Cerebellar cortex (tissue), 1 donor: ENCODE measurements around the gene SGMS1.
"Not testable (repeated sequence)": the region's sequence is repeated elsewhere in the genome, so short reads cannot be mapped to it uniquely, and the experiment has no call there.

ENCODE experiments used
- DNase-seq: peaks from one replicate; pipeline ENCODE4 v3.0.0-alpha.2; 2015; ENCODE audit warnings: low spot score

SGMS1 gene

DNA sequence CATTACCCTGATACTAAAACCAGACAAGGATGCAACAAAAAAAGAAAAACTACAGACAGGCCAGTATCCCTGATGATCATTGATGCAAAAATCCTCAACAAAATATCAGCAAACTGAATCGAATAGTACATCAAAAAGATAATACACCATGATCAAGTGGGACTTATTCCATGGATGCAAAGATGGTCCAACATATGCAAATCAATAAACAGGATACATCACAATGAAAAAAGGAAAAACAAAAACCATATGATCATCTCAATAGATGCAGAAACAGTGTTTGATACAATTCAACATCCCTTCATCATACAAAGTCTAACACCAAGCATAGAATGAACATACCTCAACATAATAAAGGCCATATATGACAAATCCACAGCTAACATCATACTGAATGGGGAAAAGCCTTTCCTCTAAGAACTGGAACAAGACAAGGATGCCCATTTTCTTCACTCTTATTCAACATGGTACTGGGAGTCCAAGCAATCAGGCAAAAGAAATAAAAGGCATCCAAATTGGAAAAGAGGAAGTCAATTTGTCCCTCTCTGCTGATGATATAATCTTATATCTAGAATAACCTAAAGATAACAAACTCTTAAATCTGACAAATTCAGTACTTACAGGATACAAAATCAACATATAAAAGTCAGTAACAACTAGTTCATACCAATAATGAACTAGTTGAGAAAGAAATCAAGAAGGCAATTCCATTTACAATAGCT is 323.6 kb downstream of the SGMS1 start:
- no peak for DNase-seq

DNA sequence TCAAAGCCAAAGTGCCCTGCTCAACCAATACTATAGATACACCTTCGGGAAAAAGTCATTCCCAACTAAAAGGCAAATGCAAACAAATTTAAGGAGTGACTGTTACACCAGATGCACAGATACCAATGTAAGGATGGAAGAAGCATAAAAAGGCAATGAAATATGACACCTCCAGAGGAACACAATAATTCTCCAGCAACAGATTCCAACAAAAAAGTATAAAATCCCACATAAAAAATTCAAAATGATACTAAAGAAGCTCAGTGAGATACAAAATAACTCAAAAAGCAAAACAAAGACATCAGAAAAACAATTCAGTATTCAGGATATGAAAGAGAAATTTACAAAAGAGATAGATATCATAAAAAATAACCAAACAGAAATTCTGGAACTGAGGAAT is 328.4 kb downstream of the SGMS1 start:
- DNase-seq: no peak

DNA sequence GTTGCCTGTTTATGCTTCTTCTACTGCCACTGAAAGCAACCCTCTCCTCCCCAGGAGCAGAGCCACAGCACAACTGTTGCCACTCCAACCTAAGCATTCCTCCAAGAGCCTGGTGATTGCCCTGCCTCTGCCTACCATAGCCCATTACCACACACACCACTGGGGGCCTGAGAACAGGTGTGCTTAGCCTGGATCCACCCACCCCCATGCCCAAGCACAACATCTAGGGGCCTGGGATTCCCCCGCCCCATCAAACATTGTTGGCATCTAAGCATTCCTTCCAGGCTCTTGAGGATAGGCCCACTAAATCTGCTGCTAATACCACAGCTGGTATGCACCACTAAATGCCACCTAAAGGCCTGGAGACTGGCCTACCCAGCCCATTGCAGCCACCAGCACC is 329.2 kb downstream of the SGMS1 start:
- DNase-seq: no peak

DNA sequence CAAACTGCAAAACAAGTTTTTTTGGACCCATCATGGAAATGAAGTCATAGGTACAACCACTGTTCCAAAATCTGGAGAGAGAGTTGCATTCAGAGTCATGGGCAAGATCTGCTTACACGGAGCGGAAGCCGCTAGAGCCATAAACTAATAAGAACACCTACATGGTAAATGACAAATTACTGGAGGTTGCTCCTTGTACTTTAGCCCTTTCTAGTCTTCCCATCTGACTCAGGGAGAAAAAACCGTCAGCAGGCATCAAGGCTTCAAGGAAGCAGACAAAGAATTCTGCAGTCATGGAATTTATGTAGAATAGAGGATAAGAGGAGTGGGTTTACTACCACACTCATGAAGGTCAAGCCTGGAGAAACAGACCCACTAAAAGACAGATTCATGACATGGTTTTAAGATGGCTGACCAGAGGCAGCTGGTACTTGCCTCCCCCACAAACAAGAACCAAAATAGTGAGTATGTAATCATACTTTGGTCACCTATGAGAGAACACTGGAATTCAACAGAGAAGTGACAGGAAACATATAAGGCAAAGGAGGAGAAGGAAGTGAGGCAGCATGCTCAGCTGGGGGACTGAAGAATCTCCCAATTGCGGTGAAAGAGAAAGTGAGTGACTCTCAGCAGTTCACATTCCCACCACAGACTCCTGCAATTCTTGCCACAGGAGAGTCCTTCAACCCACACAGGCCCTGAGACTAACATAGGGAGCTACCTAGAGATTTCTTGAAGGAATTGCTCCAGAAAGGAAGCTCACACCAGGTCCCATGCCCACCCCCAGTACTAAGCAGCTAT is 330.0 kb downstream of the SGMS1 start:
- no peak for DNase-seq

DNA sequence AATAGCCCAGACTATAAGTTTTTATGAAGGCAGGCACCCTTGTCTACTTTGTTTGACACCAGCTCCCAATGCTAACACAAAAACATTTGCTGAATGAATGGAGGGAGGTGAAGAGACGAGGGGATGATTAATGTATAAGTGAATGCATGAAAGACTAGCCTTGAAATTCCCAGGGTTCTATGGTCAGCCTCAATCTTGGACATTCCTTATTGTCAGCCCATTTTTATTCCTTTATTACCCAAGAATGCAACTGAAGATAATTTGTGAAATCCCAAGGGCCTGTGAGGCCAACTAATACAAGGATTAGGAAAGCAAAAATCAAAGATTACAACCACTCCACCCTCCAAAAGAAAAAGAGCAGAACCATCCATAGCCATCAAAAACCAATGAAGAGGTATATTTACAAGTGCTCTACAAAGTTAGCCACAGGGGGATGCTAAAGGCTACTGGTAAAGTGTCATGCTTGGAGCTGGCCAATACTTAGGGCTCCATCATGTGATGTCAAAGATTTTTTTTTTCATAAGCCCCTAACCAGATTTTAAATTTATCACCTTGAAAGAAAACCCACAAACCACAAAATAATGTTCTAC is 332.4 kb downstream of the SGMS1 start:
- DNase-seq: no peak

DNA sequence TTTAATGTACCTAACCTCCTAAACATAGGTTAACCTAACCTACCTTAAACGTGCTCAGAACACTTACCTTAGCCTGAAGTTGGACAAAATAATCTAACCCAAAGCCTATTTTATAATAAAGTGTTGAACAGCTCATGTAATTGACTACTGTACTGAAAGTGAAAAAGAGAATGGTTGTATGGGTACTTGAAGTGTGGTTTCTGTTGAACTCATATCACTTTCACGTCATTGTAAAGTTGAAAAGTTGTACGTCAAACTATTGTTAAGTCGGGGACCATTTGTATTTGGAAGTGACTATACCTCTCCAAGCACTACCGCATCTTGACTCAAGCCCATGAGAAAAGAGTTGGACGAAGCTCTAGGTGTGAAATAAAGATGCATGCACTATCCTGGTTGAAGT is 334.6 kb downstream of the SGMS1 start:
- DNase-seq: no peak

DNA sequence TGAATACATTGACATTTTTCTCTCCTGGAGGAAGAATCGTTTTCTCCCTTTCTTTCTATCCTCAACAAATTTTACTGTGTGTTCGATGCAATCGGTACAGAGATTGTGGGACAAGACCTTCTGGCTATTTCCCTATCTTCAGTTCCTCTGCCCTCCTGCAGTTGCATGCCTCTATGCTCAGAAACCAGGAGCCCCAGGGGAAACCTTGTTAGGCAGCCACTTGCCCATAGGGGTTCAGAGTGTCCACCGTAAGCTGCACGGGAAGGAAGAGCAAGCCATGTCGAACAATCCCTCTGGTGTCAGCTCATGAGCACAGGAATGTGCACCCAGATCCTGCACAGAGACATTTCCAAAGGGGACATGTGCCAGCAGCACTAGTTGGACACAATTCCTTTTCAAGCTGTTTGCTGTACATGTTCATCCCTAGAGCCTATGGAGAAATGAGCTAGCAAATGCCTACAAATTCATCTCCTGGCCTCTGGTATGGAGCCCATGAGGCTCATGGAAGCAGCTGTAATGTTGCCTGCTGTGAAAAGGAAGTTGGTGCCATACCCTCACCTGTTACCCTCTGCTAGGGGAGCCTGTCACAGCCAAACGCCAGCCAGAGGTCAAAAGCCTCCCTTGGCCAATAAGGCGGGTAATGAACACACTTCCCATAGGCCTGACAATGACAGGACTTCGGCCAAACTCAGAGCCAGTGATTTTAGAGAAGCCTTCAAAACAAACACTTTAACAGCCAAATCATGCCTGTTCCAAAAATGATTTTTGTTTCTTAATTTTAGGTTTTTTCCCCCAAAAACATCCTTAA is 336.6 kb downstream of the SGMS1 start:
- peak; percentile 11 for DNase-seq

DNA sequence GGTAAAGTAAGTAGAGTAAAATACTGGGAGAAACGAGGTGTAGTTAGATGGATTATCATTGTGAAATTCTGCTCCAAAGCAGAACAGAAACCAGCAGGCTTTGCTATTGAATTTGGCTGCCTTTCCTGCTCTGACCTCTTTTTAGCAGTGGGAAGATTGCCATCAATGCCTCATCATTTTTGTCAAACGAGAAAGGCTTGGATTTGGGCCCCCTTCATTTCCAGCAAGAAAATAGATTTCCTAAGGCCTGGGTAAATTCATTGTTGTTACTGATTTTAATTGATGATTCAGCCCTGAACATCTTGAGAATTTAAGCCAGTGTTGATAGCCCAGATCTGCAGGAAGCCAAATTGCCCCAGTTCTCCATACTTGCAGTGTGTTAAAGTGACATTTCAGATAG is 337.2 kb downstream of the SGMS1 start:
- peak; percentile 19 for DNase-seq

DNA sequence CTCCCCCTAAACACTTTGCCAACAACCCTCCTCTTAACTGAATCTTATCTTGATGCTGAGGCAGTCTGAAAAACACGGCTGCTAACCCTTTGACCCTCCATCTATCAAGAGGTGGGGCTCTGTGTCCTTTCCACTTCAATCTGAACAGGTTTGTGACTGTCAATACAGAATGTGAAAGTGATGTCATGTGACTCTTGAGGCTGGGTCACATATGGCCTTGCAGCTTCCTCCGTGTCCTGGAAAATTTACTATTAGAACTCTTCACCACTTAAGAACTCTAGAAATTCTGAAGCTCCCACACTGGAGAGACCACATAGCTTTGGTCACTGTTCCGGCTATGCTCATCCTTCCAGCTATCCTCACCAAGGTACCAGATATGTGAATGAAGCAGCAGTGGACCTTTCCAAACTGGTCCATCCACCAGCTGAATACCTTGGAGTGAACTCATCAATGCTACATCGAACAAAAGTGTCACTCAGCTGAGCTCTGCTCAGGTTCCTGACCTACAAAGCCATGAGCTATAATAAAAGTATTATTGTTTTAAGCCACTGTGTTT is 341.7 kb downstream of the SGMS1 start:
- no peak for DNase-seq

DNA sequence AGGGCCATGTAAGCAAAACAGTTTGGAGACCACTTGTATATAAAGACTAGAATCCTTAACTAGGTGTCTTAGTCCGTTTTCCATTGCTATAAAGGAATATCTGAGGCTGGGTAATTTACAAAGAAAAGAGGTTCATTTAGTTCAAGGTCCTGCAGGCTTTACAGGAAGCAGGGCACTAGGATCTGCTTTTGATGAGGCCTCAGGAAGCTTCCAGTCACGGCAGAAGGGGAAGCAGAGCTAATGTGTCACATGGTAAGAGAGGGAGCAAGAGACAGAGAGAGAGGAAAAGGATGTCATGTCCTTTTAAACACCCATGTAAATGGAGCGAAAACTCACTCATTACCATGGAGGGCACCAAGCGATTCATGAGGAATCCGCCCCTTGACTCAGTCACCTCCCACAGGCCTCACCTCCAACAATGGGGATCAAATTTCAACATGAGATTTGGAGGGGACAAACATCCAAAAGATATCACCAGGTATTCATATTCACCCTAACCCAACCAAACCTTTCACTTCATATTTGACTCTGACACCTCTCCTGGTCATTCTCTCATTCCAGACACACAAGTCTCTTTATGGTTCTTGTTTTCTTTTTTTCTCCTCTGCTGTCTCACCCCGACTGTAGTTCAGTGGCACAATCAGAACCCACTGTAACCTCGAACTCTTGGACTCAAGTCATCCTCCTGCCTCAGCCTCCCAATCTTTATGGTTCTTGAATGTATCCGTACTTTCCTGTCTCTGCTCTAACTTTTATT is 342.4 kb downstream of the SGMS1 start:
- no peak for DNase-seq

DNA sequence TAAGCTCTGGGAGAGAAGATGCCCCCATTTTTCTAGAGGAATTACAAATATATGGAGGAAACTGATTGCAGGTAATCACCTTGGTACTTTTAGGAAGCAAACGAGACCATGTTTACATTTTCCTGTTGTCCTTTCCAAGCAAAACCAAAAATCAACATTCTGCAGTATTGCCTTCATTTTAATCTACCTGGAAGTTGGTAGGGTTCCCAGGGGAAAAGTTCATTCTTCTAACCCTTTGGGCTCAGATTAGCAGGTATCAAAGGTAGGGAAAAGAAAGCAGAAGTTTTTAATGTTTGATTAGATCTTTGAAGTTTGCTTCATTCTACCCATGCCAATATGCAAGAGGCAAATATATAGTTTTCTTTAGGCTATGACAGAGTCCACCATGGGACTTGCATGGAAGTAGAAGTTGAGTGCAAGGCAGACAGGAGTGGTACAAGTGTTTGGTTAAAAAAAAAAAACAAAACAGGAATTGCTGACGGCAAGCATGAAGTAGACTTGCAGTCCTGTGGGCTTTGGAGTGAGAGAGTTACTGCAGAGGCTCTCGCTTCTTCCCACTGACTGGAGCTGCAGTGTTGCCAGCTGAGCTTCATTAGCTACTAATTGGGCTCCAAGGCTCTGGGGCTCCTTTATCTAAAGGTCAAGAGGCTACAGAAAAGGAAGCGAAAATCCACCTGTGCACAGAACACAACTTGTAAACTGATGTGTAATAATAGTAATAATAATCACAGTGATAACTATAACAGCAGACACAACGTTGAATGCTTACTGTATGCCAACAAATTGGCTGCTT is 343.5 kb downstream of the SGMS1 start:
- no peak for DNase-seq

DNA sequence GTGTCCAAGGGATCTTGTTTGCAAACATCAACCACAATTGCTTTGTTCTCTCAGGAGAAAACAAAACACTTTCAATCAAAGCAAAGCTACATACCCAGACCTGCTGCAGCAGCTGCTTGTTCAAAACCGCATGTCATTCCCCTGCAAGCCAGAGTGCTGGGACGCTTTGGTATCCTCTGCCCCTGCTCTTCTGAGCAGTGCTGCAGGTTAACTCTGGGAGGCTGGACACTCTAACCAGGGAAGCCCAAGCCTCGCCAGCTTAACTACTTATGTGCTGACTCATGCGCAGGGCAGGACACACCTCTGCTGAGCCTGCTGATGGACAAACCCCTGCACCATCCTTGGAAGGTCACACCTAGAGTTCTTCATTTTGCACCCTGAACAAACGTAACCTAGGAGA is 344.3 kb downstream of the SGMS1 start:
- DNase-seq: no peak

DNA sequence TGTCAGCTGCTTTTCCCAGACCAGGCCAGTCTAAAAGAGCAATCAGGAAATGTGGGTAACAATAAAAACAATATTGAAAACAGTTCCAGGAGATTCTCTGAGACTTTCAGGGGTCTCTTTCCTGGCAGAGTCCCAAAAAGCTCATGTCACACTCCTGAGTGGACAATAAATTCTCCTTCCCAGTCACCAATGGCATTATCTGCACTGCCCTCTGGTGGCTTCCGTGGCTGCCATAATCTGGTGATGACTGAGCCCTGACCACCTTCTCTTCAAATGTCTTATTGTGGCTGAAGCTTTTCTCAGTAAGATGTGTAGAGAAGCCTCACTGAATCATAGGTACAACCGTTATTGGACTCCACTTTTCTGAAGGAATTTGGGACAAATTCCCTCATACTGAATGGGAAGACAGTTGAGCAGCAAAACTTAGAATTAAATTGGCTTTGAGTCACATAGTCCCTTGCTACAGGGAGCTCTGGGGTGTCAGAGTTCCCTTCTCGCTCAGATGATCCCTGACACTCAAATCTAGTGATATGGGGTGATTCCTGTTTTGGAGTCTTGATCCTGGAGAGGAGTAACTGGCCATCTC is 348.0 kb downstream of the SGMS1 start:
- DNase-seq: peak; percentile 37

DNA sequence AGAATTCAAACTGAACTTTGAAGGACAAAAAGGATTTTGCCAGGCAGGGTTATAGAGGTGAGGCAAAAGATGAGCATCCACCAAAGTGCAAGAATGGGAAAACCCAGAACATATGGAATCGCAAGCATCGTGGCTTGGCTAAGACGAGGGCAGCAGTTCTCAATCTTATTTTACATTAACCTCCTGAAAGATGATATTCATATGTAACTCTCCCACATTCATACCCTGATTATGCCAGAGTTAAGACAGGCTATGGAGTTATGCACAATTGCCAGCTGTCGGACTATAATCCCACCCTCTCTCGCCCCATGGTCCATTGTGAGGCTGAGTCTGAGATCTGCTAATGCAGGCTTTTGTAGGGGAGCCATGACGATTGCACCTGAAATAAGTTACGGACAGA is 351.2 kb downstream of the SGMS1 start:
- no peak for DNase-seq

DNA sequence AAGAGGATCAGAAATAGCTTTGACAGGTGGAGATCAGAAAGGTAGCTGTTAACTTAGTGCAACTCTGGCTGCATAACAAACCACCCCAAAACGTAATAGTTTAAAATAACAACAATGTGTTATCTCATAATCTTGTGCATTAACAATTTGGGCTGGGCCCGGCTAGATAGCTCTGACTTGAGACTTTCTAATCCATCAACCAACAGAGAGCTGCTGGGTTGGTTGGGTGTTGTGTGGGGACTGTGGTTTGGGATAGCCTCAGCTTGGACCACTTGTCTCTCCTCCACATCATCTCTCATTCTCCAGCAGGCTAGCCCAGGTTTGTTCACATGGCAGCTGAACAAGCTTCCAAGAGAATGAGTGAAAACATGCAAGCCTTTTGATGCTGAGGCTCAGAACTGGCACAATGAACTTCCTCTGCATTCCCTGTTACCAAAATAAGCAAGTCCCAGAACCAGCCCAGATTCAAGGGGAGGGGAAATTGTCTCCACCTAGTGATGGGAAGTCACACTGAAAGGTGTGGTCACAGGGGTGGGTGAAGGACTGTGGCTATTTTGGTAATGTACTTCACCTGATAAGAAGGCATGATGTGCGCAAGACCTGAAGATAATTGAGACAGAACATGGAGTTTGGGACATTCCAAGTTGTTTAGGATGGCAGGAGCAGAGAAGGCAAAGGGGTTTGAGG is 352.0 kb downstream of the SGMS1 start:
- DNase-seq: no peak

DNA sequence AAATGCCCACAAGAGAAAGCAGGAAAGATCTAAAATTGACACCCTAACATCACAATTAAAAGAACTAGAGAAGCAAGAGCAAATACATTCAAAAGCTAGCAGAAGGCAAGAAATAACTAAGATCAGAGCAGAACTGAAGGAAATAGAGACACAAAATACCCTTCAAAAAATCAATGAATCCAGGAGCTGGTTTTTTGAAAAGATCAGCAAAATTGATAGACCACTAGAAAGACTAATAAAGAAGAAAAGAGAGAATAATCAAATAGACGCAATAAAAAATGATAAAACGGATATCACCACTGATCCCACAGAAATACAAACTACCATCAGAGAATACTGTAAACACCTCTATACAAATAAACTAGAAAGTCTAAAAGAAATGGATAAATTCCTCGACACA is 355.9 kb downstream of the SGMS1 start:
- DNase-seq: not testable (repeated sequence)

DNA sequence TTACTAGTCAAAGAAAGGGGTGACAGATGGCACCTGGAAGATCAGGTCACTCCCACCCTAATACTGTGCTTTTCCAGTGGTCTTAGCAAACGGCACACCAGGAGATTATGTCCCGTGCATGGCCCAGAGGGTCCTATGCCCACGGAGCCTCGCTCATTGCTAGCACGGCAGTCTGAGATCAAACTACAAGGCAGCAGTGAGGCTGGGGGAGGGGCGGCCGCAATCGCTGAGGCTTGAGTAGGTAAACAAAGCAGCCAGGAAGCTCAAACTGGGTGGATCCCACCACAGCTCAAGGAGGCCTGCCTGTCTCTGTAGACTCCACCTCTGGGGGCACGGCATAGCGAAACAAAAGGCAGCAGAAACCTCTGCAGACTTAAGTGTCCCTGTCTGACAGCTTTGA is 361.1 kb downstream of the SGMS1 start:
- not testable (repeated sequence) for DNase-seq

DNA sequence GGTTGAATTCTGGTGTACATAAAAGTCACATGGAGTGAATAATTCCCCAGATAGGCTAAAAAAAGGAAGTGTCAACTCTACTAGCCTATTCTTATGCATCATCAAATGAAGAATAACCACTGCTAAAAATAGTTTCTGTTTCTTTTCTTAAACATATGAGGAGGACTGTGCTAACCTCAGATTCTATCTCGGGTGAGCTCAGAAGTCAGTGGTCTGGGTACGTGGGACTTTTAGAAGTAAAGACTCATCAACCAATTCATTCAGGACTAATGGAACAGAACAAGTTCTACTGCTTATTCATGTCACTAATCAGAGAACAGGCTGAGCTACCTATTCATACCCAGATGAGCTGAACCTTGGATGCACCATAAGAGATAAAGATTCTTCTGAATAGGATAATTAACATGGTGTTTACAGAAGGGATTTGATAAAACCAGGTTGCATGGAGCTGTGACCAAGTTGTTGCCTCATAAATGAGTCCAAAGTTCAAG is 362.9 kb downstream of the SGMS1 start:
- no peak for DNase-seq
